PC-3 (cell line): ENCODE results near the gene CIAO3.

Experiments
- CTCF ChIP-seq: fragments of 300-600 bp; sonication (generic); conservative IDR thresholded peaks from 2 replicates; pipeline ENCODE4 v1.5.1; 2017; ENCODE audit warnings: antibody characterized with exemption, low read depth, mild to moderate bottlenecking, low read length
- EZH2 ChIP-seq: fragments of 300-600 bp; sonication (generic); IDR thresholded peaks from one replicate; pipeline ENCODE4 v1.6.1; 2017; ENCODE audit warnings: antibody characterized with exemption, mild to moderate bottlenecking, low read length; ENCODE audit not compliant: unreplicated experiment

GRCh38 chr16:766008-766819 lies 25.4 kb upstream of the CIAO3 start:
- TF ChIP-seq CTCF, result no peak
- TF ChIP-seq EZH2, result no peak
